ENCODE measurements around the gene EPN1.
"Not testable (repeated sequence)": the region's sequence is repeated elsewhere in the genome, so short reads cannot be mapped to it uniquely, and the experiment has no call there.

Gene EPN1

GRCh38 chr19:55730378-55730777 lies 55.4 kb downstream of the EPN1 start:
- DNase-seq: not testable (repeated sequence)

- no peak for DNase-seq
These were observed 63.3 kb downstream of the EPN1 start, which contains the start of gene NLRP9 for GRCh38 chr19:55738302-55738701. Gene NLRP9 (minus strand): TSS chr19:55738402. CDS start chr19:55738374, 28 bp downstream.

- DNase-seq: no peak
These were observed 75.7 kb downstream of the EPN1 start for GRCh38 chr19:55750715-55751114.

- no peak for DNase-seq
These were observed 78.4 kb downstream of the EPN1 start for GRCh38 chr19:55753401-55753800.

- DNase-seq: not testable (repeated sequence)
These were observed 81.8 kb downstream of the EPN1 start for GRCh38 chr19:55756808-55757207.

GRCh38 chr19:55758797-55759196 lies 83.8 kb downstream of the EPN1 start, which contains the start of gene RFPL4A:
Gene RFPL4A (plus strand): TSS chr19:55759097. CDS start chr19:55761801, 2,704 bp downstream.
- not testable (repeated sequence) for DNase-seq
